Measurements from ENCODE around the gene KSR1.
"Not testable (repeated sequence)": the region's sequence is repeated elsewhere in the genome, so short reads cannot be mapped to it uniquely, and the experiment has no call there.

KSR1 gene

DNA sequence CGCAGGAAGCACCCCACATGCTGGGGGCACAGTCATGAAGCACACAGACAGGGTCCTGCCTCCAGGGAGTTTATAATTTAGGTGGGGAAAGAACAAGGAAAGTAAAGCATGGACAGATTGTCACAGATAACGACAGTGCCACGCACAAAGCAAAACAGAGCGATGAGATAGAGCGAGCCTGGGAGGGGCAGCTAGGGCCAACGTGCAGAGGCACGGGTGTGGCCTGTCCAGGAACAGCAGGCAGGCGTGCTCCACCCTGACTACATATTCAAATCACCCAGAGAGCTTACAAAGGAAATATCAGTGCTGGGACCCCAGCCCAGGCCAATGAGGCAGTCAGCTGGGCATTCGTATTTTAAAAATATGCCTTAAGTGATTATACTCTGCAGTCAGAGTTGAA, 191.5 kb downstream of the KSR1 start:
- no peak for DNase-seq

- not testable (repeated sequence) for DNase-seq
These were observed 192.9 kb downstream of the KSR1 start for GRCh38 chr17:27649111-27649571.

DNA sequence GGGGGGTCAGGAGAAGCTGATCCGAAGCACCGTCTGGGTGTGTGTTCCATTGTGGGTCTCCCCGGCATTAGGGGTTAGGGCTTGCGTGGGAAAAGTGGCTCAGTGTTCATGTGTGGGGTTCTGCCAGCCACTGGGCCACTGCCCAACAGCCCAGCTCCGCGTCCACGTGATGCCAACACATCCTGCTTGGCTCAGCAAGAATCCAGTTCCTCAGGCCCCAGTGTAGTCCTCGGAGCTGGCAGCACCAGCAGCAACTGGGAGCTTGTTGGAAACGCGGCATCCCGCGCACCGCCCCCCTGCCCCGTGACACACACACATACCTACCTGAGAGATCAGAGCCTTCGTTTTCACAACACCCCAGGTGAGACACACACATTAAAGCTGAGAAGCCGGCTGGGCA, 193.7 kb downstream of the KSR1 start:
- DNase-seq, result no peak

DNA sequence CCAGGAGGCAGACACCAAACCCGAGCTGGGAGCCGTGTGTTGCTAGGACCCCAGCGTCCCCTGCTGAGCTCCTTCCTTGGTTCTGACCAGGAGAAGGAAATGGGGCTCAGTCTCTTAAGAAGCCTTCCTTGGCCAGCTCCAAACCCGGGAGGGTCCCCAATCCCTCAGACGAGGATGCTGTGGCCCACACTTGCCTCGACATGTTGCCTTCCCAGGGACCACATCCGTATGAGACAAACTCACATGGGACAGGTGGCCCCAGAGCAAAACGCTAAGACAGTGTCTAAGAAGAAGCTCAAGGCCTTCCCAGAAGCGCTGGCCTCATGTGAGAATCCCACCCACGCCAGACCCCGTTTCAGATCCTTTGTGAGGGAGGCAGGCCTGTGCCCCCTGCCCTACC, 194.6 kb downstream of the KSR1 start:
- DNase-seq, result no peak

DNA sequence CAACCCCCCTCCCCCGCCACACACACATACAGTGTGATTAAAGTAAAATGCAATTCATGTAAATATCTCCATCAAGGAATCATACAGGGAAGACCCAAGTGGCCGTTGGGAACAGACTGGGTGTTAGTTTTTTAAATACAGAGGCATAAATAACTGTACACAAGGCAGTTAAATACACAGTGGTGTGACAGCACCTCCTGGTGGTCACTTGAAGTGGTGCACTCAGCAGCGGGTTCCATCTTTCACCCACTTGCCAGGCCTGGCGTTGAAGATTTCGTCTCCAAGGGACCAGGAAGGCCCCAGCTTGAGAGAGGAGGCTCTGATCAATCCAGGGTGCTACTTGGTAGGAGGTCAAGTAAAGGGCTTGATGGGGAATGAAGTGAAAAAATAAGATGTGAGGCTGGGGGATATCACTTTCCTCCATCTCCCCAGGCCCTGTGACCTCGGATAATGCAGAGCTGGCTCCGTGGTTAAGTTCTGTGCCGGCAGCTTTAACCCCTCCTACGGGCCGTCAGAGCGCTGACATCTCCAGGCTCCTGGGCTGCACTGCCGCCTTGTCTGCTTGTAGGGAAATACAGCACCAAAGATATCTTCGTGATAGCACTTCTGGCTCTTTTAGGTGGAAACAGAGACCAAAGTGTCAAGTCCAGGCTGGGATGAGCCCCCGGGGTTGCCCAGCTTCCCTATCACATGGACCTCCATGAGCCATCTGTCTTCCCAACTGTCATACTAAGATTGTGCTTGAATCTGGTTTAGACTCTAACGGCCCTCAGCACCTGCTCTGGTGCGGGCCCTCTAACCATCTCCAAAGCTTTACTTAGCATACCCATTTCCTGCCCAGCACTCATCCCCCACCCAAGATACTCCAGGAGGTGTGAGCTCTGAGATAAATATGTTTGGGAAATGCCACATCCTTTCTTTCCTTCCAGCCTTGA, 195.4 kb downstream of the KSR1 start:
- peak; percentile 37 for DNase-seq

DNA sequence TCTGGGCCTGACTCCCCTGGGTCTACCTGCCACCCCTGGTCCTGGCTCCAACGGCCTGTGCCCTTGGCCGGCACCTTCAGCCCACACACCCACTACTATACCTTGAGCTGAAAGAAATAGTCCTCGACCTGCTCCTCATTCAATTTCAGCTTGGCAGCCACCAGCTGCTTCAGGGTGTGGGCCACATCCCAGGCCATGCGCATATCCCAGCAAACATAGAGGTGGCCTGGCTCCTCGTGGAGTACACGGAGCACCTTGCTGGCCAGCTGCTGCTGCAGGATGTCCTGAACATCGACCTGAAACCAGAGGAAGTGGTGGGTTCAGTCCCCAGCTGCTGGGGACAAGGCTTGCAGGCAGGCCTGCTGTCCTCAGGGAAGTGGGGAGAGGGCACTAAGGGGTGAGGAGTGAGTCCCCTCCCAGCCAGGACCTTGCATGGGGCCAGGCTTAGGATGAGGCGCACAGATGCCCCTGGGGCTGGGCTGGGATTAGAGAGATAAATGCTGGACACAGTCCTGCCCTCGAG, 197.3 kb downstream of the KSR1 start:
- not testable (repeated sequence) for DNase-seq

DNA sequence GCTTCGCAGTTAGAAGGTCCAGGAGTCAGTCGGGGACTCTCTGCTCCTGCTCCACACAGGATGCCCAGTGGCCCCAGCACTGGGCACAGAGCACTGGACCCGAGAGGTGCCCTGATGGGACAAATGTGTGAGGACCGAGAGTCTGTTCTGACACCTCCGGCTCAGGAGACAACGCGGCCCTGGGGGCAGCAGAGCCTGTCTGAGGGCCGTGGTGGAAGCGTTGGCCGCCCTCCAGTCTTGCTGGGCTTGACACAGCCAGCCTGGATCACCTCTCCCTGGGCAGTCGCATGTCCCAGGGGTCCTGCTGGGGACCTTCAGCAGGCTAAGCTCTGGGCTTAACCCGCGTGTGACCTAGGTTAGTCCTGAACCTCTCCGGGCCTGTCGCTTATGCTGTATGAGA, 197.9 kb downstream of the KSR1 start:
- DNase-seq, result no peak

GRCh38 chr17:27654654-27655524, 198.6 kb downstream of the KSR1 start:
- DNase-seq, result peak; percentile 44

DNA sequence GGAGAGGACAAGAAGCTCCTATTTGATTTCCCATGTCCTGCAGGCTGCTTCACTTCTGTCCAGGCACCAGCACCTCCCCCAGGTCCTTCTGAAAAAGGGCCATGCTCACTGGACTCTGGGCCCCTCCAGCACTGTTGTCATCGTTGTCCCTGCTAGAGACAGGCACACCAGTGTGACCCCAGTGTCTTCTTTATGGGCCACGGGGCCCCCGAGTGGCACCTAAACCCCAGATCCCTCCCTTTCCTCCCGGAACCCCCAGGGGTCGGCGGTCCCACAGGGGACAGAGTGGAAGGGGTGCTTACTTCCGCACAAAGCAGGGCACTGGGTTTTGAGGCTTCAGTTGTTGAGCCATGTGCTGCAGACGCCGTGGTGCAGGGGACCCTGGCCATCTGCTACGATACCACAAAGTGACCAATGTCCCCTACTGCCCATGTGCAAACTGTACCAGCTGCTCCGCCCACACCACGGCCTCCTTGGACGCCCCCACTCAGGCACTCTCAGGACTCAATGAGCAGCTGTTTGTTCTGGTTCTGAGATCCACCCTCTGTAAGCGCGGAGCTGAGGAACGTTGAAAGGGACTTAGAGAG, 199.4 kb downstream of the KSR1 start:
- not testable (repeated sequence) for DNase-seq

- not testable (repeated sequence) for DNase-seq
These were observed 200.4 kb downstream of the KSR1 start for GRCh38 chr17:27656620-27657019.

DNA sequence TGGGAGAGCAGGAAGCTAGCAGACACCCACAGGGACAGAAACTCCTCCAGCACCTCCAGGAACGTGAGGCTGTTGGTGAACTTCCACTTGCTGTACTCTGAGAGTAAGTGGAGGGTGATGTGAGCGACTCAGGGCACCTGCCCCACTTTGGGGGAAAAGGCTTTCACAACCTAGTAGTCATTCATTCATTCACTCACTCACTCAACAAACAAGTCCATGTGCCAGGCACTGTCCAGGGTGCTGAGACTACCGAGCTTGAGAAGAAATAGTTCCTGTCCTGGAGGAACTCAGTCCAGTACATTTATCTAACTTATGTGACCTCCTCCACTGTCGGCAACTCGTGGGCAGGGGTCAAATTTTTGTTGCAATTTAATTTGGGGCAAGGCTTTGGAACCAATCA, 201.4 kb downstream of the KSR1 start:
- DNase-seq, result no peak

DNA sequence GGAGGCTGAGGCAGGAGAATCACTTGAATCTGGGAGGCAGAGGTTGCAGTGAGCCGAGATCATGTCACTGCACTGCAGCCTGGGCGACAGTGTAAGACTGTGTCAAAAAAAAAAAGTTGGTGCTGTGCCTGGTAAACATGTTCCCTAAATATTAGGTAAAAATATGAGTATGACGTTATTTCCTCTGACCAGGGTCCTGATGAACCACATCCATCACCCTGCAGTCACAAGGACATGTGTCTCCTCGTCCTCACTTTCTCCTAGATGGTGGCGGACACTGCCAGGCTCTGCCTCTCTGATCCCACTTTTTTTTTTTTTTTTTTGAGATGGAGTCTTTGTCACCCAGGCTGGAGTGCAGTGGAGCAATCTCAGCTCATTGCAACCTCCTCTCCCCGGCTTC, 203.4 kb downstream of the KSR1 start:
- no peak for DNase-seq

GRCh38 chr17:27660436-27660835, 204.2 kb downstream of the KSR1 start:
- no peak for DNase-seq

DNA sequence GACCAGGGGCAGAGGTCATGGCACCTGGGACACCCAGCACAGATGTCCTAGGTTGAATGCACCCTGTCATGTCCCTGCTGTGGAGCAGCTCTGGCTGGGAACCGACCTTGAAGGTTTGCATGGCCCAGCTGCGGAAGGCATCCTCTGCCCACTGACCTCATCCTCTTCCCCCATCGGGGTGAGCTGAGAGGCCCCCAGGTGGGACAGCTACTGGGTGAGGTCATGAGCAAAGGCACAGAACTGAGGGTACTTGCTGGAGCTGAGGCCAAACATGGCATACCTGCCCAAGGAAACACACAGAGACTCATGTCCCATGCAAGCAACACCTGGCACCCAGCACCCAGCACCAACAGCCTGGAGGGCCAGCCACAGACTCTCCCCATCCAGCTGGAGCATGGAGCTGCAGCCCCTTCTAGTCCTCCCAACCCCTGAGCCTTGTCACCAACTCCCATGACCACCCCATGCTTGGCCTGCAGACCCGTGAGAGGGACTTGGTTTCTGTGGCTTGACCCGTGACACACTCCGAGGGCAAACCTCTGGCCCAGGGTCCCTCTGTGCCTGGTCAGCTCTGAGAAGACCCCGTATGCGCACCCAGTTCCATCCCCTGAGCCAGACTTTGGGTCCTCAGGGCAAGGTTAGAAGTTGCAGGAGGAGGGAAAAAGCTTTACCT, 207.8 kb downstream of the KSR1 start:
- DNase-seq, result no peak

- no peak for DNase-seq
These were observed 208.3 kb downstream of the KSR1 start for GRCh38 chr17:27664606-27664965.

GRCh38 chr17:27665549-27665948, 209.3 kb downstream of the KSR1 start:
- DNase-seq, result no peak

DNA sequence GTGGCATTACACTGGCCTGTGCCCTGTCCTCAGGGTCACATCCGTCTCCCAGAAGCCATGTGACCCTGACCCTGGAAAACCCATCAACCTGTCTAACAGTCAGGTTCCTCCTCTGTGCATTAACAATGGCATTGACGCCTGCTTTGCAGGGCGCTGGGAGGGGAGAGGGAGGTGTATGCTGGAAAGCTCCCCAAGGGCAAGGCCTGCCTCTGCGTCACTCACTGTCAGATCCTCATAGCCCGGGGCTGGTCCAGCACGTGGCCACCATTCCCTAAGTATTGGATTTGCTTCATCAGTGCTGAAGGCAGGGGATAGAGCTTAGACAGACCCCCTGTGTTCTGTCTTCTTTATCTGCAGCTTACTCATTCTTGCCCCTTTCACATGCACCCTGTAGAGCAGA, 210.0 kb downstream of the KSR1 start:
- not testable (repeated sequence) for DNase-seq

- DNase-seq, result no peak
These were observed 210.7 kb downstream of the KSR1 start for GRCh38 chr17:27666831-27667560.

- DNase-seq, result no peak
These were observed 211.6 kb downstream of the KSR1 start for GRCh38 chr17:27667656-27668487.

DNA sequence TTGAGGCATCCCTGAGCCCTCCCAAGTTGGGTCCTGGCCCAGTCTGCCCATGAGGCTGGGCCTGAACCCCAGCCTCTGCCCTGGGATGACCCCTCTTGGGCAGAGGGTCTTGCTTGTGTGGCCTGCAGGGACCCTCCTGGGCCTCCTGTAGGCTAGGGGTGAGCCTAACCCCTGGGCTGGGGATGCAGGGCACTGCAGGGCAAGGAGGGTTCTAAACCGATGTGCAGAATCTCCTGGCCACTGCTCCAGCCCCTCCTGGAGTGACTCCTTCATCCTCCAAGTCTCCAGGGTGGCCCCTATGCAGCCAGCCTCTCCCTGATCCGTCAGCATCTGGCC, 212.2 kb downstream of the KSR1 start:
- DNase-seq, result no peak

DNA sequence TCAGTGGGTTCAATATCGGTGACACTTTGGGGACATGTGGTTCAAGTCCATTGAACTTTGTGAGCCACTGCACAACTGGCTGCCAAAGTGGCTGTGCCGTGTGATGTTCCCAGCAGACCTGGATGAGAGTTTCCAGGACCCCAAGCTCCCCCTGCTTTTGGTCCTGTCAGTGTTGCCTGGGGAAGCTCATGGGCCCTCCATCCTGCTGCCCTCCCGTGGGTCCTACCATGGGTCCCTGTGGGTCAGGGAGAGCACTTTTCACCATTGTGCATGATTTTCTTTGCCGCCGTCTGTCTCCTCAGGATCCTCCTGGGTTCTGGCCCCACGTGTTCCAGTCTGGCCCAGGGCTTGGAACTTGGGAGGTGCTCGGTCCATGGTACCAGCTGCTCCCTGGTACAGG, 212.9 kb downstream of the KSR1 start:
- DNase-seq, result no peak
